GM12865 (cell line): Measurements from ENCODE around the gene TMC1.
A peak's percentile ranks its signal among the peaks of the same experiment; 100 is the strongest.
"Not testable (repeated sequence)": the region's sequence is repeated elsewhere in the genome, so short reads cannot be mapped to it uniquely, and the experiment has no call there.

Experiments used
- DNase-seq: peaks from one replicate; pipeline ENCODE4 v3.0.0; 2010; ENCODE audit warnings: low read depth
- H3K4me3 ChIP-seq: 2 replicates; pipeline ENCODE4 v1.5.1; 2011; ENCODE audit warnings: mild to moderate bottlenecking, low read depth, low read length, control low read depth
- TF ChIP-seq, protein P1 (sequence below): IDR thresholded peaks from 2 replicates; pipeline ENCODE4 v1.5.1; 2011; ENCODE audit warnings: low read length, control low read depth, low read depth, inconsistent platforms; ENCODE audit not compliant: insufficient read depth; ENCODE audit errors: missing control alignments

The TMC1 gene

GRCh38 chr9:72843520-72844439 is 322.4 kb downstream of the TMC1 start:
- no peak overlapping the region for H3K4me3 ChIP-seq
- peak; percentile 12 for DNase-seq
- TF ChIP-seq, protein P1, sequence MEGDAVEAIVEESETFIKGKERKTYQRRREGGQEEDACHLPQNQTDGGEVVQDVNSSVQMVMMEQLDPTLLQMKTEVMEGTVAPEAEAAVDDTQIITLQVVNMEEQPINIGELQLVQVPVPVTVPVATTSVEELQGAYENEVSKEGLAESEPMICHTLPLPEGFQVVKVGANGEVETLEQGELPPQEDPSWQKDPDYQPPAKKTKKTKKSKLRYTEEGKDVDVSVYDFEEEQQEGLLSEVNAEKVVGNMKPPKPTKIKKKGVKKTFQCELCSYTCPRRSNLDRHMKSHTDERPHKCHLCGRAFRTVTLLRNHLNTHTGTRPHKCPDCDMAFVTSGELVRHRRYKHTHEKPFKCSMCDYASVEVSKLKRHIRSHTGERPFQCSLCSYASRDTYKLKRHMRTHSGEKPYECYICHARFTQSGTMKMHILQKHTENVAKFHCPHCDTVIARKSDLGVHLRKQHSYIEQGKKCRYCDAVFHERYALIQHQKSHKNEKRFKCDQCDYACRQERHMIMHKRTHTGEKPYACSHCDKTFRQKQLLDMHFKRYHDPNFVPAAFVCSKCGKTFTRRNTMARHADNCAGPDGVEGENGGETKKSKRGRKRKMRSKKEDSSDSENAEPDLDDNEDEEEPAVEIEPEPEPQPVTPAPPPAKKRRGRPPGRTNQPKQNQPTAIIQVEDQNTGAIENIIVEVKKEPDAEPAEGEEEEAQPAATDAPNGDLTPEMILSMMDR: peak; percentile 14

- no peak for DNase-seq
- TF ChIP-seq, protein P1: no peak
- H3K4me3 ChIP-seq: no peak overlapping the region
These were observed 323.0 kb downstream of the TMC1 start for GRCh38 chr9:72844440-72844768.

GRCh38 chr9:72845052-72845451 is 323.6 kb downstream of the TMC1 start:
- not testable (repeated sequence) for H3K4me3 ChIP-seq, DNase-seq

- DNase-seq: not testable (repeated sequence)
These were observed 328.8 kb downstream of the TMC1 start for GRCh38 chr9:72850209-72850608.

DNA sequence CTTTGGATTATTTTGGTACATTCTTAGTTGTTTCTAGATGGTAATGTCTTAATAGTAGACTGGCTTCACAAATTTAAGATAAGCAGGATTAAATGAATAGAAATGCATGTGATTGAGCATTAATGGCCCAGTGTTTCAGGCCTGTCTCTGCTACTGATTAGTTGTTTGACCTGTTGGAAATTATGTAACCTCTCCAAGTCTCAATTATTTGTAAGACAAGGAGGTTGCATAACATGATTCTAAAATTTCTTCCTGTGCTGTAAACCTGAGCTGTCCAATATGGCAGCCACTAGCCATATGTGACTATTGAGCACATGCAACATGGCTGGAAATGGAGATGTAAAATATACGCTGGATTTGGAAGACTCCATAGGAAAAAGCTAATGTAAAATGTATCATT is 333.9 kb downstream of the TMC1 start:
- H3K4me3 ChIP-seq: no peak overlapping the region
- TF ChIP-seq, protein P1: no peak
- DNase-seq: no peak

More at GRCh38 chr9:72850209-72850608, 328.8 kb downstream of the TMC1 start:
- not testable (repeated sequence) for H3K4me3 ChIP-seq

- no peak for DNase-seq
- TF ChIP-seq, protein P1: no peak
- H3K4me3 ChIP-seq: no peak overlapping the region
These were observed 334.6 kb downstream of the TMC1 start for GRCh38 chr9:72855890-72856523.

DNA sequence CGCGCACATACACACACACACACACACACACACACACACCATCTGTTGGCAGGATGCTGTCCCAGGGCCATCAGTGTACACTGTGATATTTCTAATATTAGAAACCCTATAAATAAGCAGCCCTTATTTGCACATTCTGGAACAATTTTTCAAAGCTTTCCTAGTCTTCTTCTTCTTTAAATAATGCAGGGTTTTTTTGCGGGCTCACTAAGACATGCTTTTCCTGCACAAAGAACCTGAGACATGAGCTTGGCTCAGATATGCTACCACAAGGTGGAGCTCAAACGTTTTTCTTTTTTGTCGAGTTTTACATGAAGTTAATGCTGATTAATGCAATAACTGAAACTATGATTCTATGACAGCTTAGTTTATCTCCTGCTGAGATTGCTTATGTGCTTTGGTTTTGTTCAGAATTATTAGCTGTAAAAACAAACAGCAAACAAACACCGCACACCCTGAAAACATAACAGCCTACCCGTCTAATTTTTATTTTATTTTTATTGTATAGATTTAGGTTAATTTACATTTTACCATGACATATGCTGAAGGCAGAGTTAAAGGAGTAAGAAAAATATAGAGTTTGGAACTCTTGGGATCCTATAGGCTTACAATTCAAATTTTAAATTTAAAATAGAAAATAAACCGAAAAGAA is 335.7 kb downstream of the TMC1 start:
- peak; percentile 64 for DNase-seq

More for the DNA sequence above, 335.7 kb downstream of the TMC1 start:
- TF ChIP-seq, protein P1: peak; percentile 49
- no peak overlapping the region for H3K4me3 ChIP-seq
